H1 (cell line): ENCODE results near the gene IQCE. TPM values are rescaled to one million over a fixed set of nuclear protein-coding genes. Genes with fewer than 3 reads are reported as not detected.

Experiments
- ATF3 ChIP-seq: IDR thresholded peaks from 2 replicates; pipeline ENCODE4 v1.6.1; 2011; ENCODE audit warnings: low read depth, mild to moderate bottlenecking, low read length; ENCODE audit not compliant: insufficient read depth
- EZH2 ChIP-seq: fragments of 200-600 bp; sonication (generic); IDR thresholded peaks from 2 replicates; pipeline ENCODE4 v1.7.1; 2012; ENCODE audit warnings: low read depth, mild to moderate bottlenecking, moderate library complexity, low read length, inconsistent platforms; ENCODE audit not compliant: severe bottlenecking
- POLR2A ChIP-seq, 2 experiments: IDR thresholded peaks; 1 replicate in 1 of 2; 2 replicates in 1 of 2; pipeline ENCODE4 v1.6.1; 2011; ENCODE audit warnings: low read depth in 2 of 2, low read length in 2 of 2, mild to moderate bottlenecking in 2 of 2; ENCODE audit errors: control extremely low read depth in 1 of 2
- polyA plus RNA-seq, 7 experiments: library from polyadenylated mRNA; depleted of rRNA in 3 of 7; stranded (reverse) in 5 of 7; unstranded in 2 of 7; fragments of >200 nt in 5 of 7; fragments of 200-250 nt in 2 of 7; gene quantifications; 1 replicate in 5 of 7; 2 replicates in 1 of 7; 4 replicates in 1 of 7; pipeline versions ENCODE4 v1.2.1 to v1.2.3, GENCODE V29; 2011 to 2013; ENCODE audit warnings: missing spikeins in 2 of 7, mixed read lengths in 2 of 7
- total RNA-seq: library from RNA; stranded (reverse); fragmentation: NEBNext Ultra II Directional; extraction: Animal tissue kit (Norgen Biotek cat#: 25700); gene quantifications from 2 replicates; pipeline ENCODE4 v1.2.1, GENCODE V29; 2021
- TF ChIP-seq, protein P1 (sequence below), 3 experiments: IDR thresholded peaks; 1 replicate in 2 of 3; 2 replicates in 1 of 3; pipeline versions ENCODE4 v1.5.1 to v1.6.1; 2011; ENCODE audit warnings: low read length in 3 of 3, mild to moderate bottlenecking in 3 of 3, inconsistent platforms in 2 of 3, low read depth in 1 of 3, moderate library complexity in 1 of 3; ENCODE audit not compliant: insufficient read depth in 1 of 3; ENCODE audit errors: control extremely low read depth in 1 of 3

The IQCE gene
- total and polyA plus RNA-seq, 2 of the 8 experiments (the other 6 are each of a cell fraction or from before 2014, with no cell fraction given), result 2.2 to 4.9 TPM

DNA sequence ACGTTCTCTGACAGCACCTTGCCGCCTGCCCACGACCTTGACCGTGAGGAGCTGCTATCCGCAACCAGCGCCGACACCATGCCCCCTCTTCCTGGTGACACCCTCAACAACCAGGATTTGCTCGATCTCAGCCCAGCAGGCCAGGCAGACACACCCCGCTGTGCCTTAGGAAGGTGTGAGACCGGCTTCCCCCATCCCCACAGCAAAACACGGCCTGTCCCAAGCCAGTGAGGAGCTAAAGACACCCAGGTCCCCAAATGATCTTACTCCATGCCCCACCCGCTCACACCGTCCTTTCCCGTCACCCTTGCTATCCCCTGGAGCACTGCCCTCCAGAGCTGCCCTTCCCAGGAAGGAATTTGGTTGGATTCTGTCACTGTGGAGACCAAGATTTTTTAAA is 51.7 kb downstream of the IQCE start (continued):
- TF ChIP-seq, protein P1, sequence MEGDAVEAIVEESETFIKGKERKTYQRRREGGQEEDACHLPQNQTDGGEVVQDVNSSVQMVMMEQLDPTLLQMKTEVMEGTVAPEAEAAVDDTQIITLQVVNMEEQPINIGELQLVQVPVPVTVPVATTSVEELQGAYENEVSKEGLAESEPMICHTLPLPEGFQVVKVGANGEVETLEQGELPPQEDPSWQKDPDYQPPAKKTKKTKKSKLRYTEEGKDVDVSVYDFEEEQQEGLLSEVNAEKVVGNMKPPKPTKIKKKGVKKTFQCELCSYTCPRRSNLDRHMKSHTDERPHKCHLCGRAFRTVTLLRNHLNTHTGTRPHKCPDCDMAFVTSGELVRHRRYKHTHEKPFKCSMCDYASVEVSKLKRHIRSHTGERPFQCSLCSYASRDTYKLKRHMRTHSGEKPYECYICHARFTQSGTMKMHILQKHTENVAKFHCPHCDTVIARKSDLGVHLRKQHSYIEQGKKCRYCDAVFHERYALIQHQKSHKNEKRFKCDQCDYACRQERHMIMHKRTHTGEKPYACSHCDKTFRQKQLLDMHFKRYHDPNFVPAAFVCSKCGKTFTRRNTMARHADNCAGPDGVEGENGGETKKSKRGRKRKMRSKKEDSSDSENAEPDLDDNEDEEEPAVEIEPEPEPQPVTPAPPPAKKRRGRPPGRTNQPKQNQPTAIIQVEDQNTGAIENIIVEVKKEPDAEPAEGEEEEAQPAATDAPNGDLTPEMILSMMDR (IDR thresholded peaks at IDR 0.05; ENCODE audit: control extremely low read depth in 1 of 3, insufficient read depth in 1 of 3, low read depth in 1 of 3, low read length in 3 of 3), result no peak
- no peak for TF ChIP-seq ATF3
- TF ChIP-seq POLR2A (IDR thresholded peaks at IDR 0.05; ENCODE audit: control extremely low read depth in 1 of 2, low read depth in 2 of 2, low read length in 2 of 2), result no peak
- no peak for TF ChIP-seq EZH2
